BE2C (cell line): ENCODE results near the gene ZBED1.
A peak's percentile ranks its signal among the peaks of the same experiment; 100 is the strongest.
"Not testable (repeated sequence)": the region's sequence is repeated elsewhere in the genome, so short reads cannot be mapped to it uniquely, and the experiment has no call there.

Experiments used
- DNase-seq: peaks from one replicate; pipeline ENCODE4 v3.0.0-alpha.2; 2020
- H3K27me3 ChIP-seq: fragments of 250-450 bp; sonication (Bioruptor Pico); 2 replicates; pipeline ENCODE4 v1.5.1; 2020; ENCODE audit warnings: mild to moderate bottlenecking
- H3K36me3 ChIP-seq: fragments of 250-450 bp; sonication (Bioruptor Pico); 2 replicates; pipeline ENCODE4 v1.5.1; 2020; ENCODE audit warnings: mild to moderate bottlenecking
- H3K4me1 ChIP-seq: fragments of 250-450 bp; sonication (Bioruptor Pico); 2 replicates; pipeline ENCODE4 v1.5.1; 2020
- H3K4me3 ChIP-seq: 2 replicates; pipeline ENCODE4 v1.5.1; 2011; ENCODE audit warnings: low read depth, low read length
- H3K9me3 ChIP-seq: fragments of 250-450 bp; sonication (Bioruptor Pico); 2 replicates; pipeline ENCODE4 v1.5.1; 2020
- TF ChIP-seq, protein P1 (sequence below): IDR thresholded peaks from 2 replicates; pipeline ENCODE4 v1.5.1; 2012; ENCODE audit warnings: mild to moderate bottlenecking, low read depth, low read length

Gene ZBED1

GRCh38 chrX:2536974-2537373 is 36.2 kb upstream of the ZBED1 start:
- no peaks in the 10 kb centered on the region for H3K4me1 ChIP-seq
- H3K36me3 ChIP-seq, result no peaks in the 10 kb centered on the region
- H3K4me3 ChIP-seq, result no peak overlapping the region
- H3K9me3 ChIP-seq, result no peaks in the 10 kb centered on the region
- no peak for DNase-seq
- H3K27me3 ChIP-seq, result no peaks in the 10 kb centered on the region
- TF ChIP-seq, protein P1, sequence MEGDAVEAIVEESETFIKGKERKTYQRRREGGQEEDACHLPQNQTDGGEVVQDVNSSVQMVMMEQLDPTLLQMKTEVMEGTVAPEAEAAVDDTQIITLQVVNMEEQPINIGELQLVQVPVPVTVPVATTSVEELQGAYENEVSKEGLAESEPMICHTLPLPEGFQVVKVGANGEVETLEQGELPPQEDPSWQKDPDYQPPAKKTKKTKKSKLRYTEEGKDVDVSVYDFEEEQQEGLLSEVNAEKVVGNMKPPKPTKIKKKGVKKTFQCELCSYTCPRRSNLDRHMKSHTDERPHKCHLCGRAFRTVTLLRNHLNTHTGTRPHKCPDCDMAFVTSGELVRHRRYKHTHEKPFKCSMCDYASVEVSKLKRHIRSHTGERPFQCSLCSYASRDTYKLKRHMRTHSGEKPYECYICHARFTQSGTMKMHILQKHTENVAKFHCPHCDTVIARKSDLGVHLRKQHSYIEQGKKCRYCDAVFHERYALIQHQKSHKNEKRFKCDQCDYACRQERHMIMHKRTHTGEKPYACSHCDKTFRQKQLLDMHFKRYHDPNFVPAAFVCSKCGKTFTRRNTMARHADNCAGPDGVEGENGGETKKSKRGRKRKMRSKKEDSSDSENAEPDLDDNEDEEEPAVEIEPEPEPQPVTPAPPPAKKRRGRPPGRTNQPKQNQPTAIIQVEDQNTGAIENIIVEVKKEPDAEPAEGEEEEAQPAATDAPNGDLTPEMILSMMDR, result no peak

GRCh38 chrX:2536141-2536540 is 35.4 kb upstream of the ZBED1 start:
- H3K4me3 ChIP-seq, result no peak overlapping the region
- H3K4me1 ChIP-seq, result no peaks in the 10 kb centered on the region
- no peaks in the 10 kb centered on the region for H3K9me3 ChIP-seq
- H3K27me3 ChIP-seq, result no peaks in the 10 kb centered on the region
- TF ChIP-seq, protein P1, result no peak
- DNase-seq, result no peak
- no peaks in the 10 kb centered on the region for H3K36me3 ChIP-seq

DNA sequence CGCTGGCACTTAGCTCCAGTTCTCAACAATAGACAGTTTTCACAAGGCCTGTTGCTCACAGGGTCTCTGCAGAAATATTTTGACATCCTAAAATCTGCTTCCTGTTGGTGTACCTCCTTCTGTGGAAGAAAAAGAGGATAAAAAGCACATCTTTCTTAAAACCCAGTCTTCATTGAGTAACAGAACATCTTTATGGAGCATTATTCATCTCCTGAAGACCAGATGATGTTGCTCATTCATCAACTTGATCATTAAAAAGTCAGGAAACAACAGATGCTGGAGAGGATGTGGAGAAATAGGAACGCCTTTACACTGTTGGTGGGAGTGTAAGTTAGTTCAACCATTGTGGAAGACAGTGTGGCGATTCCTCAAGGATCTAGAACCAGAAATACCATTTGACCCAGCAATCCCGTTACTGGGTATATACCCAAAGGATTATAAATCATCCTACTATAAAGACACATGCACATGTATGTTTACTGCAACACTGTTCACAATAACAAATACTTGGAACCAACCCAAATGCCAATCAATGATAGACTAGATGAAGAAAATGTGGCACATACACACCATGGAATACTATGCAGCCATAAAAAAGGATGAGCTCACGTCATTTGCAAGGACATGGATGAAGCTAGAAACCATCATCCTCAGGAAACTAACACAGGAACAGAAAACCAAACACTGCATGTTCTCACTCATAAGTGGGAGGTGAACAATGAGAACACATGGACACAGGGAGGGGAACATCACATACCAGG is 33.7 kb upstream of the ZBED1 start:
- not testable (repeated sequence) for H3K27me3 ChIP-seq, H3K4me1 ChIP-seq, H3K36me3 ChIP-seq, H3K4me3 ChIP-seq, H3K9me3 ChIP-seq, DNase-seq

- H3K27me3 ChIP-seq, result no peaks in the 10 kb centered on the region
- TF ChIP-seq, protein P1, result no peak
- H3K36me3 ChIP-seq, result no peaks in the 10 kb centered on the region
- H3K9me3 ChIP-seq, result no peaks in the 10 kb centered on the region
- no peak overlapping the region; the same call in 1 of the 2 replicates for H3K4me3 ChIP-seq
- no peaks in the 10 kb centered on the region for H3K4me1 ChIP-seq
- DNase-seq, result peak; percentile 2
These were observed 32.6 kb upstream of the ZBED1 start for GRCh38 chrX:2533424-2533823.

GRCh38 chrX:2526390-2526789 is 25.6 kb upstream of the ZBED1 start:
- H3K4me1 ChIP-seq, result no peaks in the 10 kb centered on the region
- no peaks in the 10 kb centered on the region for H3K9me3 ChIP-seq
- DNase-seq, result no peak
- no peak overlapping the region for H3K4me3 ChIP-seq
- no peaks in the 10 kb centered on the region for H3K27me3 ChIP-seq
- H3K36me3 ChIP-seq, result no peaks in the 10 kb centered on the region
- TF ChIP-seq, protein P1, result no peak

DNA sequence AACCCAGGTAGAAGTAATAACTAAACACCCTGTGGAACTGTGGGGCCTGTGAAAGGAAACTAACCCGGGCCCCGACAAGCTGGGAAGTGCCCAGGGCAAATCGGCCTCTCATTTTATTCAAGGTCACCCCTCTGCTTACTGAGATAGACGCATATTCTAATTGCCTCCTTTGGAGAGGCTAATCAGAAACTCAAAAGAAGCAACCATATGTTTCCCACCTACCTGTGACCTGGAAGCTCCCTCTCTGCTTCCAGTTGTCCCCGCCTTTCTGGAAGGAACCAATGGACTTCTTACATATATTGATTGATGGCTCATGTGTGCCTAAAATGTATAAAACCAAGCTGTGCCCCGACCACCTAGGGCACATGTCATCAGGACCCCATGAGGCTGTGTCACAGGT is 23.1 kb upstream of the ZBED1 start:
- Histone ChIP-seq H3K4me1 (no peaks in the 10 kb centered on the region), H3K4me3 (no peak overlapping the region), H3K27me3 (no peaks in the 10 kb centered on the region), H3K9me3 (no peaks in the 10 kb centered on the region), H3K36me3 (no peaks in the 10 kb centered on the region)
- DNase-seq, result no peak
- TF ChIP-seq, protein P1, result no peak
